ENCODE data around the gene PRSS22.
A peak's percentile ranks its signal among the peaks of the same experiment; 100 is the strongest.

PRSS22 gene

GRCh38 chr16:2840914-2841313, 17.1 kb downstream of the PRSS22 start:
- no peak for TF ChIP-seq CTCF (IDR thresholded peaks at IDR 0.05)
- TF ChIP-seq ZFX (IDR thresholded peaks at IDR 0.05; ENCODE audit: borderline replicate concordance), result no peak
- H3K27ac ChIP-seq, result no peak overlapping the region

- H3K27ac ChIP-seq, result no peak overlapping the region
- TF ChIP-seq CTCF (IDR thresholded peaks at IDR 0.05) (no peak), ZFX (IDR thresholded peaks at IDR 0.05; ENCODE audit: borderline replicate concordance) (no peak)
Measured at GRCh38 chr16:2839650-2840450, 18.1 kb downstream of the PRSS22 start.

GRCh38 chr16:2838928-2839327, 19.0 kb downstream of the PRSS22 start:
- TF ChIP-seq ZFX (IDR thresholded peaks at IDR 0.05; ENCODE audit: borderline replicate concordance) (no peak), CTCF (IDR thresholded peaks at IDR 0.05) (peak; percentile 90)
- no peak overlapping the region for H3K27ac ChIP-seq

- TF ChIP-seq CTCF (IDR thresholded peaks at IDR 0.05), result no peak
- no peak for TF ChIP-seq ZFX (IDR thresholded peaks at IDR 0.05; ENCODE audit: borderline replicate concordance)
- no peak overlapping the region for H3K27ac ChIP-seq
Measured at GRCh38 chr16:2836646-2837508, 21.1 kb downstream of the PRSS22 start.

- TF ChIP-seq ZFX (IDR thresholded peaks at IDR 0.05; ENCODE audit: borderline replicate concordance), result no peak
- no peak overlapping the region for H3K27ac ChIP-seq
Measured at GRCh38 chr16:2835638-2836493, 22.1 kb downstream of the PRSS22 start.

GRCh38 chr16:2834968-2835367, 23.0 kb downstream of the PRSS22 start:
- no peak overlapping the region for H3K27ac ChIP-seq
- TF ChIP-seq ZFX (IDR thresholded peaks at IDR 0.05; ENCODE audit: borderline replicate concordance) (no peak), CTCF (IDR thresholded peaks at IDR 0.05) (no peak)

- no peak for TF ChIP-seq ZFX (IDR thresholded peaks at IDR 0.05; ENCODE audit: borderline replicate concordance)
- TF ChIP-seq CTCF (IDR thresholded peaks at IDR 0.05), result no peak
- H3K27ac ChIP-seq, result no peak overlapping the region
Measured at GRCh38 chr16:2833776-2834175, 24.2 kb downstream of the PRSS22 start.

All from 22Rv1 (cell line).